MV-4-11 (cell line): ENCODE measurements around the gene OR1L4.

ENCODE experiments used
- DNase-seq: peaks from one replicate; lab custom pipeline; 2025; lab: John Stamatoyannopoulos, UW

Gene OR1L4

GRCh38 chr9:122723690-122724089 lies at the start of gene OR1L4:
Gene OR1L4 (plus strand): TSS chr9:122723990. CDS start chr9:122723990, 0 bp downstream.
- DNase-seq, result no peak

- no peak for DNase-seq
These were observed 38.9 kb upstream of the OR1L4 start for GRCh38 chr9:122684851-122685250.

- DNase-seq, result no peak
These were observed 28.1 kb upstream of the OR1L4 start for GRCh38 chr9:122695696-122696095.

- DNase-seq, result no peak
These were observed 5.8 kb upstream of the OR1L4 start for GRCh38 chr9:122718038-122718437.

- no peak for DNase-seq
These were observed 4.6 kb upstream of the OR1L4 start for GRCh38 chr9:122719218-122719617.

GRCh38 chr9:122742003-122742402 lies 18.2 kb downstream of the OR1L4 start, which contains the start of gene OR1L6:
Gene OR1L6 (plus strand): TSS chr9:122742303. CDS start chr9:122749848, 7,545 bp downstream.
- DNase-seq, result no peak

- DNase-seq, result no peak
These were observed 31.0 kb downstream of the OR1L4 start for GRCh38 chr9:122754825-122755224.

GRCh38 chr9:122767817-122768216 lies 44.0 kb downstream of the OR1L4 start:
- no peak for DNase-seq
